Right atrium auricular region (tissue), 2 donors: Measurements from ENCODE around the gene CCDC61. TPM values are rescaled to one million over a fixed set of nuclear protein-coding genes. Genes with fewer than 3 reads are reported as not detected.

Experiments
- DNase-seq: peaks from one replicate; pipeline ENCODE4 v3.0.0-alpha.2; 2019; ENCODE audit warnings: low spot score
- H3K27ac ChIP-seq, 2 donors: fragments of 200-600 bp; sonication (generic); 1 replicate in 1 of 2; 2 replicates in 1 of 2; pipeline ENCODE4 v1.5.1; 2016 to 2019
- H3K27me3 ChIP-seq, 2 donors: fragments of 200-600 bp; sonication (generic); one replicate each; pipeline versions ENCODE4 v1.5.1 to v1.6.0; 2017 to 2019
- H3K36me3 ChIP-seq: fragments of 200-600 bp; sonication (generic); one replicate; pipeline ENCODE4 v1.5.1; 2016
- H3K4me1 ChIP-seq, 2 donors: fragments of 200-600 bp; sonication (generic); one replicate each; pipeline versions ENCODE4 v1.5.1 to v1.6.0; 2017 to 2019
- H3K4me3 ChIP-seq, 2 donors: fragments of 200-600 bp; sonication (generic); 1 replicate in 1 of 2; 2 replicates in 1 of 2; pipeline ENCODE4 v1.5.1; 2017 to 2019; ENCODE audit warnings: mild to moderate bottlenecking in 1 of 2, moderate library complexity in 1 of 2
- H3K9me3 ChIP-seq, 2 donors: fragments of 200-600 bp; sonication (generic); one replicate each; pipeline ENCODE4 v1.5.1; 2019
- CTCF ChIP-seq, 2 donors: fragments of 200-600 bp; sonication (generic); IDR thresholded peaks; one replicate each; pipeline ENCODE4 v1.5.1; 2019; ENCODE audit warnings: antibody characterized with exemption in 2 of 2
- total RNA-seq, 2 donors: library from RNA; depleted of rRNA; stranded (reverse); fragments of >200 nt; gene quantifications; one replicate each; pipeline ENCODE4 v1.1.0, GENCODE V29; 2016

The CCDC61 gene
- total RNA-seq, 2 donors from 2014 or later = 5.3 to 7.8 TPM

- Histone ChIP-seq H3K4me3 (no peak overlapping the region), H3K27me3 (no peaks in the 10 kb centered on the region), H3K36me3 (no peaks in the 10 kb centered on the region), H3K4me1 (peaks cover 0 to 28% of the 10 kb centered on the region in 2 donors), H3K9me3 (no peaks in the 10 kb centered on the region), H3K27ac (no peak overlapping the region)
- no peak for DNase-seq
- TF ChIP-seq CTCF (IDR thresholded peaks at IDR 0.05) = no peak
These were observed 4.4 kb downstream of the CCDC61 start for GRCh38 chr19:45999653-46000121.

GRCh38 chr19:46000491-46001246 is 5.4 kb downstream of the CCDC61 start:
- Histone ChIP-seq H3K4me3 (peak overlapping the region in 1 of 2 donors; percentile 14), H3K36me3 (no peaks in the 10 kb centered on the region), H3K27ac (no peak overlapping the region), H3K4me1 (peaks cover 0 to 28% of the 10 kb centered on the region in 2 donors), H3K9me3 (no peaks in the 10 kb centered on the region), H3K27me3 (no peaks in the 10 kb centered on the region)
- TF ChIP-seq CTCF (IDR thresholded peaks at IDR 0.05) = no peak
- DNase-seq = no peak

GRCh38 chr19:46002678-46003275 is 7.5 kb downstream of the CCDC61 start:
- Histone ChIP-seq H3K4me1 (peaks cover 0 to 18% of the 10 kb centered on the region in 2 donors), H3K9me3 (no peaks in the 10 kb centered on the region), H3K4me3 (no peak overlapping the region), H3K36me3 (no peaks in the 10 kb centered on the region), H3K27me3 (no peaks in the 10 kb centered on the region), H3K27ac (no peak overlapping the region)
- DNase-seq = no peak
- TF ChIP-seq CTCF (IDR thresholded peaks at IDR 0.05) = no peak

GRCh38 chr19:46006411-46006810 is 11.1 kb downstream of the CCDC61 start:
- no peak overlapping the region for H3K4me3 ChIP-seq
- H3K9me3 ChIP-seq = no peaks in the 10 kb centered on the region
- H3K4me1 ChIP-seq = peaks cover 0 to 4% of the 10 kb centered on the region in 2 donors
- H3K27me3 ChIP-seq = no peaks in the 10 kb centered on the region
- no peak overlapping the region for H3K27ac ChIP-seq
- no peak for TF ChIP-seq CTCF (IDR thresholded peaks at IDR 0.05)
- H3K36me3 ChIP-seq = no peaks in the 10 kb centered on the region
- DNase-seq = no peak

- DNase-seq = peak; percentile 71
- Histone ChIP-seq H3K4me3 (no peak overlapping the region), H3K9me3 (no peaks in the 10 kb centered on the region), H3K27ac (no peak overlapping the region), H3K4me1 (peaks cover 0 to 8% of the 10 kb centered on the region in 2 donors), H3K36me3 (no peaks in the 10 kb centered on the region), H3K27me3 (peaks cover 3% of the 10 kb centered on the region in 2 donors)
- peak; percentile 90 to 92 for TF ChIP-seq CTCF (IDR thresholded peaks at IDR 0.05)
These were observed 14.6 kb downstream of the CCDC61 start for GRCh38 chr19:46009530-46010510.
